Left lobe of liver (tissue), 2 donors: Measurements from ENCODE around the gene CD33. TPM values are rescaled to one million over a fixed set of nuclear protein-coding genes. Genes with fewer than 3 reads are reported as not detected.

Experiments
- ATAC-seq: fragments of 200-7000 bp; cut with Tn5 transposase; one replicate; pipeline ENCODE4 v1.9.1; 2020; ENCODE audit warnings: mild to moderate bottlenecking, moderate library complexity
- DNase-seq: peaks from one replicate; pipeline ENCODE4 v3.0.0-alpha.2; 2020; ENCODE audit warnings: low spot score
- total RNA-seq: library from RNA; stranded (reverse); gene quantifications from one replicate; pipeline ENCODE4 v1.2.1, GENCODE V29; 2021
- donor health status: DM: no; HTN: no; CAD: no; lungs with moderate emphysema.
- donor health status: DM: no; HTN: yes; CAD: no.

CD33 gene
- total RNA-seq, 1 donor from 2014 or later = 3.4 TPM

GRCh38 chr19:51258165-51259160 is 33.6 kb downstream of the CD33 start:
- no peak for ATAC-seq
- no peak for DNase-seq

GRCh38 chr19:51259348-51260245 is 34.7 kb downstream of the CD33 start:
- DNase-seq (no peak), ATAC-seq (peak; percentile 79)

GRCh38 chr19:51263808-51264207 is 38.9 kb downstream of the CD33 start:
- ATAC-seq = no peak
- DNase-seq = no peak

- DNase-seq (no peak), ATAC-seq (no peak)
These were observed 46.2 kb downstream of the CD33 start for GRCh38 chr19:51271067-51271466.

DNA sequence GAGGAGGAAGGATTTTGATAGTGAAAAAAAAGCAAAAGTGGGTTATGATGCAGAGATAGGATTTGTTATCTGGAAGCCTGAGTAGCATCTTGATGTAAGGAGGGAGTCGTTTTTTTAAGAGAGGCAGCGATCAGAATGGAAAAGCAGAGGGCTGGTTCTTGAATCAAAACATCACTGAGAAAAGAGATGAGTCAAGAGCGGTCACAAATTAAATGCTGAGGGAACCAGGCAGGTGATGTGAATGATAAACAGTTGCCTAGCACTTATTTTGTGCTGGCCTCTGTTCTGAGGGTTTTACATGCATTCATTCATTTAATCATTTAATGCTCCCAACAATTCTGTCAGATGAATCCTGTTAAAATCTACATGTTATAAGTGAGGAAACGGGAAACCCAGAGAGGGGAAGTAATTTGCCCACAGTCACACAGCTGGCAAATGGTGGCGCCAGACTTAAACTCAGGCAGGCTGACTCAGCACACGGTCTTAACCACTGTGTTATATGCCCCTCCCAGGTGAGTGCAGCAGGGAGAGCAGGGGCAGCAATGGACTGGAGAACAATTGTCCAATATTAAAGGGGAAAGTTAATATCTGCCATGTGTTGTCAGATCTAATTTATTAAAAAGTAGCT is 47.4 kb downstream of the CD33 start:
- ATAC-seq (no peak), DNase-seq (no peak)

DNA sequence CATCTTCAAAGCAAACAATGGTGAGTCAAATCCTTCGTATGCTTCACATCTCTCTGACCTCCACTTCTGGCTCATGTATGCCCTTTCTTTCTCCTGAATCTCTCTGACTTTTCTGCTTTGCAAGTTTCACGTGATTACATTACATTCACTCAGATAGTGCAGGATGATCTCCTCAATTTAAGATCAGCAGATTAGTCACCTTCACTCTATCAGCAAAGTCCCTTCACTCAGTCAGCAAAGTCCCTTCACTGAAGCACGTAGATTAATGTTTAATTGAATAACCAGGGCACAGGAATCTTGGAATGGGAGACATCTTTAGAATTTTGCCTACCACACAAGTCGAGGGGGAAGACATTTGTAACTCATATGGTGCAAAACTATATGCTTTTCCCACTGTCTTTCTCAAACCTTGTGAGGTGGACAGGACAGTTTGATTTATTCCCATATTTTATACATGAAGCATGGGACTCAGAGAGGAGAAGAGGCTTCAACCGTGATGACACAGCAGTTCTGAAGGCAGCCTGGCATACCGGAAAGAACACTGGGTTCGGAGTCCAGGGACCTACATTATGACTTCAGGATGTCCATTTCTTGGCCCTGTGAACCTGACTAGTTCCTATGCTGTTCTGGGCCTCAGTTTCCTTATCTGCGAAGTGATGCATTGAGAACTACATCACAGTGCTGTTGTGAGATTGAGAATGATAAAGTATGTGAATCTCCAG is 49.3 kb downstream of the CD33 start:
- DNase-seq = no peak

GRCh38 chr19:51277112-51277511 is 52.2 kb downstream of the CD33 start:
- DNase-seq (no peak), ATAC-seq (no peak)

More for the DNA sequence above, 49.3 kb downstream of the CD33 start:
- no peak for ATAC-seq

GRCh38 chr19:51282335-51282734 is 57.5 kb downstream of the CD33 start:
- ATAC-seq (no peak), DNase-seq (no peak)

GRCh38 chr19:51285682-51286081 is 60.8 kb downstream of the CD33 start:
- no peak for DNase-seq
- no peak for ATAC-seq

Other genes with a start within 250 kb of the CD33 start
- not detected for gene KLK7, start 241.2 kb upstream of the CD33 start, total RNA-seq
- not detected for gene KLK8, start 223.5 kb upstream of the CD33 start, total RNA-seq
- gene KLK10, start 205.4 kb upstream of the CD33 start, total RNA-seq = not detected
- gene KLK11, start 198.5 kb upstream of the CD33 start, total RNA-seq = not detected
- gene KLK12, start 190.1 kb upstream of the CD33 start, total RNA-seq = not detected
- gene KLK13, start 160.0 kb upstream of the CD33 start, total RNA-seq = not detected
- gene KLK14, start 142.2 kb upstream of the CD33 start, total RNA-seq = not detected
- 4.4 TPM for gene CTU1, start 116.7 kb upstream of the CD33 start, total RNA-seq
- gene SIGLEC9, start 100.2 kb upstream of the CD33 start, total RNA-seq = 4.8 TPM
- gene SIGLEC7, start 82.8 kb upstream of the CD33 start, total RNA-seq = 3.8 TPM
- gene SIGLECL1, start 26.0 kb downstream of the CD33 start, total RNA-seq = not detected
- 0.86 TPM for gene IGLON5, start 86.6 kb downstream of the CD33 start, total RNA-seq
- 1.8 TPM for gene VSIG10L, start 117.1 kb downstream of the CD33 start, total RNA-seq
- 378 TPM for gene ETFB, start 141.3 kb downstream of the CD33 start, total RNA-seq
- gene CLDND2, start 143.9 kb downstream of the CD33 start, total RNA-seq = not detected
- gene NKG7, start 147.6 kb downstream of the CD33 start, total RNA-seq = 1.7 TPM
- not detected for gene LIM2, start 162.9 kb downstream of the CD33 start, total RNA-seq
- gene C19orf84, start 165.5 kb downstream of the CD33 start, total RNA-seq = not detected
- 3.2 TPM for gene SIGLEC10, start 192.6 kb downstream of the CD33 start, total RNA-seq
- gene SIGLEC8, start 233.4 kb downstream of the CD33 start, total RNA-seq = 1.1 TPM